Stimulated activated CD8-positive, alpha-beta memory T cell treated with anti-CD3 and anti-CD28 coated beads, Interleukin-12 subunit alpha, Interleukin-12 subunit beta, amount 100 ng/mL, for 4 hours (primary cell): ENCODE data around the gene PCNA.

ENCODE experiments used
- DNase-seq: peaks from one replicate; pipeline ENCODE4 v3.0.0-alpha.2; 2020; ENCODE audit warnings: low read depth

Gene PCNA

DNA sequence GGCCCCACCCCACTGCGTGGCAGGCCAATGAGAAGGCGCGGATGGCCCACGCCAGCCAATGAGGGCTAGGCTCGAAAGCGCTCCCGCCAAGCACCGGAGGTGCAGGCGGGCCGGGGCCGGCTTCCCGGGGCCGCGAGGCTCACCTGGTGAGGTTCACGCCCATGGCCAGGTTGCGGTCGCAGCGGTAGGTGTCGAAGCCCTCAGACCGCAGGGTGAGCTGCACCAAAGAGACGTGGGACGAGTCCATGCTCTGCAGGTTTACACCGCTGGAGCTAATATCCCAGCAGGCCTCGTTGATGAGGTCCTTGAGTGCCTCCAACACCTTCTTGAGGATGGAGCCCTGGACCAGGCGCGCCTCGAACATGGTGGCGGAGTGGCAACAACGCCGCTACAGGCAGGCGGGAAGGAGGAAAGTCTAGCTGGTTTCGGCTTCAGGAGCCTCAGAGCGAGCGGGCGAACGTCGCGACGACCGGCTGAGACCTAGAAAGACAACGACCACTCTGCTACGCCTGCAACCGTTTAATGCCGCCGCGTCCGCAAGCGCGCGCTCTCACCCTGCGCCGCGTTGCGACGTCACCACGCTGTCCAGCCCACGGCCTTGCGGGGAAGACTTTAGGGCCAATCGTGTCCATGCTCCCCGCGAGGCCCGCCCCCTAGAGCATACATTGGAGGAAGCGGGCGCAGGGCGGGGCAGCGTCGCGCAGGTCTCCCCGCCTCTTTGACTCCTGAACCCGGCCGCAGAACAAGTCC, at the start of gene PCNA:
PCNA (minus strand) TSS at position 524 of the 750 bp plus-strand sequence; CDS start at position 364, 160 bp downstream.
- peak; percentile 91 for DNase-seq

DNA sequence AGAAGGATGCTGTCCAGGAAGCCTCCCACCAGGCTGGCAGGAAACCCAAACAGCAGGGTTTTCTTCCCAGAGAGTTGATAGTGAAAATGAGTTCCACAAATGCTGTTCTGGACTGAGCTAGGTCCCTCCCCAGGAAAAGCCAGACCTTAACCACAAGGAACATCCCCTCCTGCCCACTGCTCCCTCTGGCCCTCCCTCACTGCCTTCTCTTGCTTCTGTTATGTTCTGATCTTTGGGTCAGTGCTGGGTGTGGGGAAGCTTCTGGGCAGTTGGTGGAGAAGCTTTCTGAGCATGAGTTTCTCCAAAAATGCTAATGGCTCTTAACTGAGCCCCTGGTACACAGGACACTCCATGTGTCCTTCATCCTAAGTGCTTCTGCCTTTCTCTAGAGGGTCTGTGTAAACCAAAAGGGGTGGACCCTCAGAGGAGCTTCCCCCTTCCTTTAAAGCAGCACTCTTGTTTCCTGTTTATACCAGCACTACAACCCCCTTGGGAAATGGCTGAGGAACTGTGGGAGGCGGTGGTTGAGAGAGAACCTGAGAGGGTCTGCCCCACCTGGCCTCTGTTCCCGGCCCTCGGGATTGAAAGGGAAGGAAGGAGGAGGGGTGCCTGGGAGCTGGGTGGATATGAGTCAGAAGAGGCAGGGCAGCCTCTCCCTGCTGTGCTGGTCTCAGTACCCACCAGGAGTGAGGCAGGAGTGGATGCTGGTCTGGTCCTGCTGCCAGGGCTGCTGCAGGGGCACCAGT, 49.1 kb upstream of the PCNA start:
- no peak for DNase-seq

DNA sequence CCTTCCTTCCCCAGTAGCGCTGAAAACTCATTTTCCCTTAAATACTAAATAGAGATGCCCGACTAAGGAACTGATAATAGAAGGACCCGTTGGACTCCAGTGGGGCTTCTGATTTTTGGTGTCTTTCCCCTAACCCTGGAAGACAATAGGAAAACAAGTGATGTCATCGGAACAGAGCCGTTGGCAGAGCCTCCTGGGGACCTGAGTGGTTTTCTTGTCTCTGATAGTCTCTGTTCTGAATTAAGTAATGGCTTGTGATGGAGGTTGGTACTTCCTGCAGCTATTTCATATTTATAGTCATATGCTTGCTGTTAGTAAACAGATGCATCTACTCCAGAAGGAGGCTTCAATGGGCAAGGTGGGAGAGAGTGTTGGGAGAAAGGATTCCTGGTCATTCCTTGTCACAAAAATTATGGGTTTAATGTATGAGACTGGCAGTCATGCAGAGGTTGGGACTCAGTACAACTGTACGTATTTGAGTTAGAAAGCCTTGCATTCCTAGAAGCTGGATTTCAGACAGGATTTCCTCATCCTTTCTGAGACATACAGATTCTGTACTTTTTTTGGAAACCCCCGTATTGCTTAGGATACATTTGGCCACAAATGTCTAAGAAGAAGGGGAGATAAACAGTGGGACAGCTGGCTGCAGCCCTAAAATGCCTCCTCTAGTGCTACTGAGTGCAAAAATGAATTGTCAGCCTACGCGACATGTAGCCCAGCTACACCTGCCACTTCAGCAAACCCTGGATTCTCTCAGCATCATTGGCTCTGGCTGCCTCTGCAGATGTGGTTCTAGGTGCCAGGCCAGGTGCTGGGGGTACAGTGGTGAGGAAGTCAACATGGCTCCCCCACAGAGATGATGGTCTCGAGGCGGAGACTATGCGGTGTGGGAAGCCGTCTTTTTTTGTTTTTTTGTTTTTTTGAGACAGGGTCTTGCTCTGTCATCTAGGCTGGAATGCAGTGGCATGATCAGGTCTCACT, 45.2 kb upstream of the PCNA start:
- no peak for DNase-seq

DNA sequence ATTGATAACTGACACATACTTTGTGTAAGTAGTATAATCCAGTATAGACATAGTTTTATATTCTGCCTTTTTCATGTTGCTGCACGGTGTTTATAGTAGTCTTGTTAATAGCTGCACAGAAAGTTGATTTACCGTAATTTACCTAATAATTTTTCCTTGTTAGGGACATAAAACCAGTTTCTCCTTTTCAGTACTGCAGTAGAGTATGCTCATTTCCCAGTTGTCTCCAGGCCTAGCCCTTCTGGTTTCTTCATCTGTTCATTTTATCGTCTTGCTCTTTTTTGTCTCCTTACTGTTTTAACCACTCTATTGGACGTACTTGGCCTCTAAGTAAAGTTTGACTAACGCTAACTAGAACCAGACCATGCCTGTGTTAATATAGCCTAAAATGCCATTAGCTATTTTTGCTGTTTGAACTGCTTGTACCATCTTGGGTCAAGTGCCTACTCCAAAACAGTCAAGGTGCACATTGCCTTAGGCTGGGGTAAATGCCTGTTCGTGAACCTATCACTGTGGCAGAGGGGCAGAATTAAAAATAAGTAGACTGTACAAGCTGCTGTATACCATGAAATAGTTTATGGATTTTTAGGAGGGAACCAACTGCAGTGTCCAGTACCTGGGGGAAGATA, 41.9 kb upstream of the PCNA start:
- no peak for DNase-seq

DNA sequence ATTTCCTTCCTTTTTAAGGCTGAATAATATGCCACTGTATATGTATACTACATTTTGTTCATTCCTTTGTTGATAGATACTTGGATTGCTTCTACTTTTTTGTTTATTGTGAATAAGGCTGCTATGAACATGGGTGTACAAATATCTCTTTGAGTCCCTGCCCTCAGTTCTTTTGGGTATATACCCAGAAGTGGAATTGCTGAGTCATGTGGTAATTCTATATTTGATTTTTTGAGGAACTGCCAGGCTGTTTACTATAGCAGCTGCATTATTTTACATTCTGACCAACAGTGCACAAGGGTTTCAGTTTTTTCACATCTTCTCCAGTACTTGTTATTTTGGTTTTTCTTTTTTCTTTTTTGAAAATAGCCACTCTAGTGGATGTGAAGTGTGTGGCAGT, 41.1 kb upstream of the PCNA start:
- DNase-seq, result no peak

DNA sequence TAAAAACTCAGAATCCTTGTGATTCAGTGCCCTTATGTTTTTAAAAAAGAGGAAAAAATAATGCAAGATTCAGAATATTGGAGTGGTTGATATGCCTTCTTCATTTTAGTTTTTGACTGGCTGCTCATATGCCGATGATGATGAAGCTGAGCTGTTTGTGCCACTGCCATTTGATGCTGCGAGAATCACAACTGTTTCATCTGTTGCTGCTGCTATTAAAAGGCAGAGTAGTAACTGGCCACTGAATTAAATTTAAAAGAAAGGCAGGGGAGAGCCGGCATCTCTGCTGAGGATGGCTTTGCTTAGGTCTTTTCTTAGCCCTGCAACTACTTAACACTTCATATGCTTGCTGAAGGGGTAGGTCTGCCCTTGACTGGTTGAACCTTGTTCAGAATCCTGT, 40.2 kb upstream of the PCNA start:
- no peak for DNase-seq

DNA sequence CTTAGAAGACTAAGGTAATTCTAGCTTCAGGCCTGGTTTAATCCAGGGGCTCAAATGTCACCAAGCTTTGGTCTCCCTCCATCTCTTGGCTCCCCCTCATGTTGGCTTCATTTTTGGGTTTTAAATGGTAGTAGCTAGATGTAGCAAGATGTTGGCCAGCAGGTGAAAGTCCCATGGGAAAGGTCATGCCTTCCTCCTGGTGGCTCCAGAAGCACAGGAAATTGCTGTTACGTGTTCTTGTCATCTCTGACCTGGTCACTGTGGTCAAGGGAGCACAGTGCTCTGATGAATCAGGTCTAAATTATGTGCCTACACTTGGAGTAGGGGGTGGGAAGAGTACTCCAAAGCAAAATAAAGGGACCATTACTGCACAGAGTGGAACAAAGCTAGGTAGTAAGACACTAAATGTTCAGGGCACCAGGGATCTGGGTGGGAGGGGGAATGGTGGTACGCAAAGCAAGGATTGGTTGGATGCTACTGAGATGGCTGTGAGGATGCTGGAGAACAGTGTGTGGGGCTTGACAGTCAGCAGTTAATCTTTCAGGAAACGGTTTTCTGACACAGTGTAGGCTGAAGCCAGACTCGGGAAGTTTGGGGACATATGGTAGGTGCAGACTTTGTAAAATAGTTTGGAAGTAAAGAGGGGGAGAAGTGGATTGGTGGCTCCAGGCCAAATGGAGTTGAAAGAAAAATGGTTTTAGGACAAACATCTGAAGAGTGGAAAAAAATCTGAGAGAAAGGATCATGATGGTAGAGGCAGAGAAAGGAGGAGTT, 37.1 kb upstream of the PCNA start:
- DNase-seq, result no peak

DNA sequence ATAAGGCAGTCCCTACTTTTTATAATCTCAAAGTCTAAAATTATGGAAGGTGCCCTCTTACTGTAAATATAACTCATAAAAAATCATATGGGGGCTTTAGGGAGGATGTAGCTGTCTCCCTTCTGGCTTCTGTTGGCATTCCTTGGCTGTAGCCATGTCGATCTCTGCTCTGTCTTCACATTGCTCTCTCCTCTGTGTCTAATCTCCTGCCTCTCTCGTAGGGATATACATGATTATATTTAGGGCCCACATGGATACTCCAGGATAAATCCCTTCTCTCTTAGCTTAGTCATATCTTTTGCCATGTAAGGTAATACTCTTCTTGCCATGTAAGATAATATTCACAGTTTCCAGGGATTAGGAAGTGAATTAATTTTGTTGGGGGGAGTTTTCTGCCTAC, 35.6 kb upstream of the PCNA start:
- DNase-seq, result no peak

DNA sequence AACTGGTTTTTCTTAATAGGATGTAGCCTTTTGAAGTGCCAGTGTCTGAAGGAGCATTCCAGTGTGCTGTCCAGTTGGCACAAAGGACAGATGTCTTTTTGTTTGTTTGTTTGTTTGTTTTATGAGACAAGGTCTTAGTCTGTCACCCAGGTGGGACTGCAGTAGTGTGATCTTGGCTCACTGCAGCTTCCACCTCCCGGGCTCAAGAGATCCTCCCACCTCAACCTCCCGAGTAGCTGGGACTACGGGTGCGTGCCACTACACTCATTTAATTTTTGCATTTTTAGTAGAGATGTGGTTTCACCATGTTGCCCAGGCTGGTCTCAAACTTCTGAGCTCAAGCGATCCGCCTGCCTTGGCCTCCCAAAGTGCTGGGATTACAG, 34.8 kb upstream of the PCNA start:
- DNase-seq, result no peak

DNA sequence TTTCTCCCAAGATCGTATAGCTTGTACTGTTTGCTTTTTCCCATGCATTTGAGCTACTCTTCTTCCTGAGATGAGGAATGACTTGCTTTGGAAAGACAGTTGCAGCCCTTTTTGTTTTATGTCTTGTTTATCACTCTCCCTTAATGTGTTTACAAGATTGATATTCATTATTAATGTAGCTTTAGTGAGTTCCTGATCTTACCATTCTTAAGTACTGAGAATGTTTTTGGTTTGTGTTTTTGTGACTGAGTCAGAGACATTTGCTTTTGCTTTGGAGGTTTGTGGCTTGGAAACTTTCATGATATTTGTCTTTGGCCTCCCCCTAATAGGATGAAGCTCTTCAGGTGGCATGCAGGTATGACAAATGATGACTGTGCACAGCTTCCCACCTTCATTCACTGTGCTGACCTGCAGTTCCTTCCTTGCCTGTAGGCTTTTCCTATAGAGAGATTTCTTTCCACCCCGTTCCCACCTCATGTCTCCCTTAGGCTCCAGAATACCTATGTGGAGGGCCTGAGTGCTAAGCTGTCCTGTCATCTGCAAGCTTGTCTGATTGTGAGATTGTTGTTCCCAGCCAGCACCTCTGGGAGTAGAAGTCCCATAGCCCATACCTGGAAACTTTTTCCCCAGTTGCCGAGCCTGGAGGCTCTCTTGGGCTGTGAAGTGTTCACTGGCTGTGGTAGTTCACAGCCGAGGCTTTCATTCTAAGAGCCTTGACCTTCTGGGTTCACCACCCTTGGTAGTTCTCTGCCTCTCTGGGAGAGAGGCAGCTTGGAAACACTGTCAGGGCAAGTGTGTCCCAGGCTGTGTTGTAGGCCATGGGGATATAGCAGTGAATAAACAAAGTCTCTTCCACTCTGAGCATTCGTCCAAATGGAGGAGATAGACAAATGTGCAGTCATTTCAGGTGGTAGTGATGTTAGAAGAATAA, 34.1 kb upstream of the PCNA start:
- DNase-seq, result no peak

DNA sequence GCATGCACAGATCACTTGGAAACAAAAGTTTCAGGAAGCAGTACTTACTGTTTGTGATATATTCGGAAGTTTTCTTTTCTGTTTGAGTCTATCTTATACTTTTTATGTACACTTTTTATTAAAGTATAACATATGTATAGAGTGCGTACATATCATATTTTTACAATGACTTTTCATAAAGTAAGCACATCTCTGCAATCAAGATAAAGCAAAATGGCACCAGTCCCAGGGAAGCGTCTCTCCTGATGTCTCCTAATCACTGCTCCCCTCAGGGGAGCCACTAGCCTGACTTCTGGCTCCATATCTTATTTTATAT, 33.4 kb upstream of the PCNA start:
- DNase-seq, result no peak

DNA sequence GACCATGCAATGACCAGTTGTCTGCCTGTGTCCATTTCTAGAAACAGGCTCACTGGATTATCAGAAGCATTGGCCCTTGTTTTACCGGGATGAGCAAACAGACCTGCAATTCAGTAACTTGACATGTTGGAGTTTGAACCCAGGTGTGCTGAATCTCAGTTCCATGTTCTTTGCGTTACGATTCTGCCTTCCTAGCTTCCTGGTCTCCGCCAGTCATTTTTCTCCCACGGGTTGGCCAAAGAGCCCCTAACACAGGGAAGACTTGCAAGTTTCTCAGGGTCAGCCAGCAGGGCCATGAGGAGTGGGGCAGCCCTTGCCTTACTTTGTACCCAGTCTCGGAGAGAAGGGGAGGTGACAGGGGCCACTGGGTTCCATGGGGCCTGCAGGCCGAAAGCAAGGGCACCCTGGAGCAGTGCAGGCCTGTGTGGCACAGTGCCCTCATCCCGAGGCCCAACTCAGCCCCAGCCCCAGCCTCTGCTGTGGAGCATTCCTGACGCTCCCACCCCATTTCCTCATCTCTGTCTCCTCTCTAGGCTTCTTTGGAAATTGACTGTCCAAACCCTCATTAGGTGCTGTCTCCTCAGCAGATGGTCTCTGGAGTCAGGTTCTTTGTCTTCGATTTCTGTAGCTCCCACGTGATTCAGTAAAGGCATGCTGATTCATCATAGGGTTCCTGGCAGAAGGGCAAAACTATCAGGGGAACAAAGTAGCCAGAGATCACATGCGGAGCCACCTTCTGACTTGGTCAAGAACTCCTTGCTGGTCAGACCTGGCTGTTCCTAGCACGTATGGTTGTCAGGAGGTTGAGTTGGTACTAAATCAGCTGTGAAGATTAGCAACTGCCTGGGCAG, 30.7 kb upstream of the PCNA start:
- no peak for DNase-seq

DNA sequence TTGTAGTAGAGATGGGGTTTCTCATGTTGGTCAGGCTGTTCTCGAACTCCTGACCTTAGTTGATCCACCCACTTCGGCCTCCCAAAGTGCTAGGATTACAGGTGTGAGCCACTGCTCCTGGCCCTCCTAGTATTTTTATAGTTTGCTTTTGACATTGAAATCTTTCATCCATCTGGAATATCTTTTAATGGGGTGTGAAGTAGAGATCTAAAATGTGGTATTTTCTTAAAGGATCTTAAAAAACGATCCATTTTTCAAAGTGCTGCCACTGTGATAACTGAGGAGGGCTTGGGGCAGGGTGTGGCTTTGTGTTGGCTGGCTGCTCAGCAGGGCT, 30.1 kb upstream of the PCNA start:
- DNase-seq, result no peak

DNA sequence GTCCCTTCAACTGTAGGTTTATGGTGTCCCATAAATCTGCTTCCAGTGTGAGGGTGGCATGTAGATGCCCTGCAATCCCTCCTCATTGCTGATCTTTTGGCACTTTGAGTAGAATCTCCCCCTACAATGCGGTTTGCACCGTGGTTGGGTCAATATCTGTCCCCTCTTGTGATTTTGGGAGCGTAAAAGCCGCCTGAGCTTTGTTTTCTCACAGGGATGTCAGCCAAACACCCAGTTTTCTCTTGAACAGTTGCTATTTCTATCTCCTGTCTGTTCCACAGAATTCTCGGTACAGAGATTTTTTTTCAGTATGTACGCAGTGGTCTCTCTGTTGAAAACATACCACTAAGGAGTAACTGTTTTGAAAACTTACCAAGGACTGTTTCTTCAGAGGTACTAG, 28.8 kb upstream of the PCNA start:
- DNase-seq, result no peak

DNA sequence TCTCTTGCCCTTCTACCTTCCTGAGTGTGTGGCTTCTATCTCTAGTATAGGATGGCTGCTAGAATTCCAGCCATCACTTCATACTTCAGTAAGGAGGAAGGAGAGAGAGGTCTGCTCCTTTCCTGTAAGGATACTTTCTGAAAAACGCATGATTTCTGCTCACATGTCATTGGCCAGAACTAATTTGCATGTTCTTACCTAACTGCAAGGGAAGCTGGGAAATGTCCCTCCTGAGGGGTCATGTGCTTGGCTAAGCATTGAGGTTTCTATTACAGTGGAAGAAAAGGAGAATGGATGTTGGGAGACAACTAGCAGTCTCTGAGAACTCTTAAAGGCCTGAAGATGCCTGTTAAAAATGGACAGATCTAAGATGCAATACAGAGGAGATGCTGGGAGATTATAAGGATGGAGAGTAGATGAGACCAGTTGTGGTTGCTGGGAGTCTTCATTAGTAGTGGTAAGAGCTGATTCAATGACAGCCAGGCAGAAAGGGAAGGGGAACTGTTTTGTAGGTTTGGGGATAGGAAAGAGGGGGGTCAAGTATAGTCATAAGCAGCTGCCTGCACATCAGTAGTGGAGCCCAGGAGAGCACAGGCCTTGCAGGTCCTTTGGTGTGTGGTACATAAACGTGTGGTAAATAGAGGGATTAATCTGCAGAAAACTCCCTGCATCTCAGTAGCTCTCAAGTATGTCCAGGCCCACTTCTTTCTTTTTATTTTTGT, 27.3 kb upstream of the PCNA start:
- no peak for DNase-seq

DNA sequence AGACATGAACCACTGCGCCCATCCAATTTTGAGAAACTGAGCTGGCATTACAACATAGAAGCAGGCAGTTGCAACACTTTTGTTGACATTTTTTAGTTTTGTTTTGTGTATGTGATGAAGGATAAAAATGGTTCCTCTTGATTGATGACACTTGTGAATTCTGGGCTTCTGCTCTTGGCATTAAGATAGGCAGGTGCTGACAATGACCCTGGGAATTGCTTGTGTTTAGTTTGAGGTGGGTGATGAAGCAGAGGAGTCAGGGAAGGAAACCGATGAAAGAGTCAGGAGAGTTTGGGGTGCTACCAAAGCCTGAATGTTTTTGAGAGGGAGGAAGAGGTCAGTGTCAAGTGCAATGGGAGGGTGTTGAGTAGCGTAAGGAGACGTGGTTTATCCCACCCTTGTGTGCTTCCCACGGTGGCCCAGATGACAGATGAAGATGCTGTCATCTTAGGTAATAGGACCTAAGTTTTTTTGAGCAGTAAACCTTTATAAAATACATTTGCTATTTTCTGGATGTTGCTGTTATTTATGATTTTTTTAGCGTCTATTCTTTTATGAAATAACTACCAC, 26.4 kb upstream of the PCNA start:
- no peak for DNase-seq

DNA sequence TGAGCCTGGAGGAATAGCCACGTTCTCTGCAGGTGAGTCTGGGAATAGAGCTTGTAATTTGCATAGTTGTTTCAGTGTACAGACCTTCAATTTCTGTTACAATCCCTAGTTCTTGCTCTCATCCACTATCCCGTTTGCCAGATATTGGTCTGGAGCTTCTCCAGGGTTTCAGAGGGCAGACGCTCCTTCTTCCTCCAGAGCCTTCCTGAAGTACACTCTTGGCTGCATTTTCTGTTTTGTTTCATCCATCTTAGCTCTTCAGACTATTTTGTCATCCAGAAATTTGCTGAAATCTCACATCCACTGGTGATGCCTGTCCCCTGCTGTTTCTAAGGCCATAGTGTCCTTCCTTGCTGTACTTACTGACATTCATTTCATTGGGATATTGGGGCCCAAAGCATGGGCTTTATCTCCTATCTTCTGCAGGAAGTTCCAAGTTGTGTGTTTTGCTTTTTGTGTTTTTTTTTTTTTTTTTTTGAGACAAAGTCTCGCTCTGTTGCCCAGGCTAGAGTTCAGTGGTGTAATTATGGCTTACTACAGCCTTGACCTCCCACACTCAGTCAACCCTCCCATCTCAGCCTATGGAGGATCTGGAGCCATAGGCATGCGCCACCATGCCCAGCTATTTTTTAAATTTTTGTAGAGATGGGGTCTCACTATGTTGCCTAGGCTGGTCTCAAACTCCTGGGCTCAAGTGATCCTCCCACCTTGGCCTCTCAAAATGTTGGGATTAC, 25.8 kb upstream of the PCNA start:
- no peak for DNase-seq

DNA sequence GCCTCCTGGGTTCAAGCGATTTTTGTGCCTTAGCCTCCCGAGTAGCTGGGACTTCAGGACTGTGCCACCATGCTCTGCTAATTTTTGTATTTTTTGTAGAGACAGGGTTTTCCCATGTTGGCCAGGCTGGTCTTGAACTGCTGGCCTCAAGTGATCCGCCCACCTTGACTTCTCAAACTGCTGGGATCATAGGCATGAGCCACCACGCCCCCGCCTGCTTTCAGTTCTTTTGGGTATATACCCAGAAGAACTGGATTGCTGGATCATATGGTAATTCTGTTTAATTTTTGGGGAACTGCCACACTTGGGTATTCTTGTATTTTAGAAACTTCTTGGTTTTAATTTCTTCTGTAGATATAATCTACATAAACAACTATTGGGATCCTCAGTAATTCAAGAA, 24.1 kb upstream of the PCNA start:
- DNase-seq, result no peak
